Loucy (cell line): ENCODE measurements around the gene RAB44.

Experiments used
- H2AFZ ChIP-seq: fragments of 200-600 bp; sonication (generic); 2 replicates; pipeline ENCODE4 v1.6.0; 2016; ENCODE audit warnings: antibody characterized with exemption, mild to moderate bottlenecking, low read length, moderate library complexity
- H3F3A ChIP-seq: fragments of 200-600 bp; 2 replicates; pipeline ENCODE4 v1.6.0; 2016; ENCODE audit warnings: antibody characterized with exemption, low read depth, mild to moderate bottlenecking
- H3K27me3 ChIP-seq: fragments of 200-600 bp; sonication (generic); 2 replicates; pipeline ENCODE4 v1.6.1; 2014; ENCODE audit warnings: low read length, mild to moderate bottlenecking; ENCODE audit not compliant: insufficient read depth, poor library complexity, severe bottlenecking
- H3K36me3 ChIP-seq: fragments of 200-600 bp; sonication (generic); 2 replicates; pipeline ENCODE4 v1.6.1; 2016; ENCODE audit warnings: low read length; ENCODE audit not compliant: insufficient read depth
- H3K4me1 ChIP-seq: fragments of 200-600 bp; sonication (generic); 2 replicates; pipeline ENCODE4 v1.5.1; 2014; ENCODE audit warnings: low read length, mild to moderate bottlenecking; ENCODE audit not compliant: insufficient read depth, poor library complexity, severe bottlenecking
- H3K4me2 ChIP-seq: fragments of 200-600 bp; sonication (generic); 2 replicates; pipeline ENCODE4 v1.6.0; 2014; ENCODE audit warnings: antibody characterized with exemption, low read length, low read depth, mild to moderate bottlenecking; ENCODE audit not compliant: poor library complexity, severe bottlenecking
- H3K4me3 ChIP-seq: fragments of 200-600 bp; sonication (generic); 2 replicates; pipeline ENCODE4 v1.5.1; 2014; ENCODE audit warnings: low read length, mild to moderate bottlenecking, mixed read lengths; ENCODE audit not compliant: poor library complexity, severe bottlenecking
- H3K79me2 ChIP-seq: fragments of 200-600 bp; sonication (generic); 2 replicates; pipeline ENCODE4 v1.6.1; 2014; ENCODE audit warnings: low read length; ENCODE audit not compliant: insufficient read depth
- H3K9ac ChIP-seq: fragments of 200-600 bp; sonication (generic); 2 replicates; pipeline ENCODE4 v1.6.0; 2014; ENCODE audit warnings: mild to moderate bottlenecking, low read depth, low read length, moderate library complexity; ENCODE audit not compliant: poor library complexity, severe bottlenecking
- H3K9me2 ChIP-seq: fragments of 200-600 bp; sonication (generic); replicated peaks from 2 replicates; pipeline ENCODE4 v1.6.1; 2016; ENCODE audit warnings: low read depth, low read length, mixed read lengths
- H3K9me3 ChIP-seq: fragments of 200-600 bp; sonication (generic); 2 replicates; pipeline ENCODE4 v1.6.1; 2014; ENCODE audit warnings: mild to moderate bottlenecking, antibody characterized with exemption, low read length, low read depth; ENCODE audit not compliant: insufficient read depth
- H4K20me1 ChIP-seq: fragments of 200-600 bp; sonication (generic); 2 replicates; pipeline ENCODE4 v1.6.0; 2014; ENCODE audit warnings: antibody characterized with exemption, low read length, mild to moderate bottlenecking; ENCODE audit not compliant: insufficient read depth, poor library complexity, severe bottlenecking
- EZH2phosphoT487 ChIP-seq: fragments of 200-600 bp; IDR thresholded peaks from 2 replicates; pipeline ENCODE4 v1.6.1; 2018; ENCODE audit warnings: antibody characterized with exemption, mild to moderate bottlenecking, moderate library complexity, borderline replicate concordance
- TF ChIP-seq, protein P1 (sequence below): fragments of 200-600 bp; sonication (generic); conservative IDR thresholded peaks from 2 replicates; pipeline ENCODE4 v1.5.1; 2014; ENCODE audit warnings: mild to moderate bottlenecking, antibody characterized with exemption, low read length

Gene RAB44

DNA sequence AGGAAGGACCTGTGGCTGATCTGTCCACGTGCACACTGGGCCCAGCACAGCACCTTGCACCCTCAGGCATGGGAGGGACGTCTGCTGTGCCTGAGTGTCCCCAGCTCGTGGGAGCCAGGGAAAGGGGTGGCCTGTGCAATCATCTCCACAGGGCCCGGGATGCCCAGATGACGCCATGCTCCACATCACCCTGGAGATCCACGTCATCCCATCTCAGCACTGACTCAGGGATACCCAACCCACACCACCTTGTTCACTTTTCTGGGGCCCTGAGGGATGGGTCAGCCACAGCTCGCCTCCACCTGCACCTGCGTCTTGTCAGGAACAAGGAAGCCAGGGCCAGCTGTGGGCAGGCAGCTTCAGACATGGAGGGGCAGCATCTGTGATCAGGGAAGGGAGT is 48.2 kb downstream of the RAB44 start:
- H3K9me2 ChIP-seq: no peaks in the 10 kb centered on the region
- no peak for TF ChIP-seq EZH2phosphoT487
- TF ChIP-seq, protein P1, sequence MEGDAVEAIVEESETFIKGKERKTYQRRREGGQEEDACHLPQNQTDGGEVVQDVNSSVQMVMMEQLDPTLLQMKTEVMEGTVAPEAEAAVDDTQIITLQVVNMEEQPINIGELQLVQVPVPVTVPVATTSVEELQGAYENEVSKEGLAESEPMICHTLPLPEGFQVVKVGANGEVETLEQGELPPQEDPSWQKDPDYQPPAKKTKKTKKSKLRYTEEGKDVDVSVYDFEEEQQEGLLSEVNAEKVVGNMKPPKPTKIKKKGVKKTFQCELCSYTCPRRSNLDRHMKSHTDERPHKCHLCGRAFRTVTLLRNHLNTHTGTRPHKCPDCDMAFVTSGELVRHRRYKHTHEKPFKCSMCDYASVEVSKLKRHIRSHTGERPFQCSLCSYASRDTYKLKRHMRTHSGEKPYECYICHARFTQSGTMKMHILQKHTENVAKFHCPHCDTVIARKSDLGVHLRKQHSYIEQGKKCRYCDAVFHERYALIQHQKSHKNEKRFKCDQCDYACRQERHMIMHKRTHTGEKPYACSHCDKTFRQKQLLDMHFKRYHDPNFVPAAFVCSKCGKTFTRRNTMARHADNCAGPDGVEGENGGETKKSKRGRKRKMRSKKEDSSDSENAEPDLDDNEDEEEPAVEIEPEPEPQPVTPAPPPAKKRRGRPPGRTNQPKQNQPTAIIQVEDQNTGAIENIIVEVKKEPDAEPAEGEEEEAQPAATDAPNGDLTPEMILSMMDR: no peak
- no peak overlapping the region for H3K4me2 ChIP-seq
- no peak overlapping the region for H3K4me3 ChIP-seq
- no peaks in the 10 kb centered on the region for H3K4me1 ChIP-seq
- no peaks in the 10 kb centered on the region for H3K36me3 ChIP-seq
- H3K9ac ChIP-seq: no peak overlapping the region
- H3F3A ChIP-seq: no peaks in the 10 kb centered on the region
- H3K27me3 ChIP-seq: no peaks in the 10 kb centered on the region
- H4K20me1 ChIP-seq: no peaks in the 10 kb centered on the region
- H2AFZ ChIP-seq: no peak overlapping the region
- H3K9me3 ChIP-seq: no peaks in the 10 kb centered on the region
- H3K79me2 ChIP-seq: no peaks in the 10 kb centered on the region

DNA sequence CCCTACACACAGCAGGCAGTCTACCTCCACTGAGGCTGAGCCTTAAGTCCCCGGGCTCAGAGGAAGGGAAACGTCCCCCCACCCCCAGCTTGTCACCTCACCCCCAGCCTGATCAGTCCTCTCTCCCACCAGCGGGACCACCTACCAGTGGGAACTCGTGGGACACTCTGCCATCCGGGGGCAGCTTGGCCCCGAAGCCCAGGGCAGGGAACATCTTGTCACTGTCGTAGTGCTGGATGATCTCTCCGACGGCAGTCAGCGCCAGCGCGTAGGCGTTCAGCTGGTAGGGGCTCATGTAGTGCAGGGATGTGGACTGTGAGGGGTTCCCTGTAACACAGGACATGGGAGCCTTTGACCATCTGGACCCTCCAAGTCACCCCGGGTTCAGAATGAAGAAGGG is 48.6 kb downstream of the RAB44 start:
- H3K27me3 ChIP-seq: no peaks in the 10 kb centered on the region
- H2AFZ ChIP-seq: no peak overlapping the region
- no peak overlapping the region for H3K4me3 ChIP-seq
- no peaks in the 10 kb centered on the region for H3K36me3 ChIP-seq
- no peak overlapping the region for H3K9ac ChIP-seq
- TF ChIP-seq, protein P1: no peak
- no peak for TF ChIP-seq EZH2phosphoT487
- H3K9me2 ChIP-seq: no peaks in the 10 kb centered on the region
- H3K4me2 ChIP-seq: no peak overlapping the region
- H3K4me1 ChIP-seq: no peaks in the 10 kb centered on the region
- no peaks in the 10 kb centered on the region for H3F3A ChIP-seq
- H3K9me3 ChIP-seq: no peaks in the 10 kb centered on the region
- no peaks in the 10 kb centered on the region for H3K79me2 ChIP-seq
- no peaks in the 10 kb centered on the region for H4K20me1 ChIP-seq

DNA sequence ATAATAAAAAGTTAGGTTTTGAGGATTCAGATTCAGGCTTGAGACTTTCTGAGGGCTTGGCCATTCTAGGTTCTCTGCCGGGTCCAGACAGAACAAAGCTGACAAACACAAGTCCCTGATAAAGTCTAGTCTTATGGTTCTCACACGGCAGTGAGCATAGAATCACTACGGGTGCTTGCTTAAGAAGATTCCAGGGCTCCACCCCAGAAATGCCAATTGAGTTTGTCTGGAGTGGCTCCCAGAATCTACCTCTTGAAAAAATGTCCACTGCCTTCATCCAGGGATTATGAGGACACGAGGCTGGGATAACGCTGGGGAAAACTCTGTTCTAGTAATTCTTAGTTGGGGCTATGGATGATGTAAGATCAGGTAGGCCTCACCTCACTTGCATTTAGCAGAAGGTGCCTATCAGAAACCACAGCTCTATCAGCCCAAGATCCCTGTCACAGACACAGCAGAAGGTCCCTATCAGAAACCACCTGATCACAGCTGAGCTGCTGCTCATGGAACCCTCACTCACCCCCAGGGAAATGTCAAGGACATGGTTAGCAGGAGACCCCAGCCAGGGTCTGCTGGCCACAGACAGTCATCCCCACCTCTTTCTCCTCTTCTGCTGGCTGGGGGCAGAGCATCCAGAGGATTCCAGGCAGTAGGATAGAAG is 52.3 kb downstream of the RAB44 start:
- Histone ChIP-seq H3K9me3 (no peaks in the 10 kb centered on the region), H3K9me2 (no peaks in the 10 kb centered on the region), H3K27me3 (no peaks in the 10 kb centered on the region), H2AFZ (no peak overlapping the region), H3K79me2 (no peaks in the 10 kb centered on the region), H3K4me1 (peaks cover 5% of the 10 kb centered on the region), H3K36me3 (no peaks in the 10 kb centered on the region), H3K4me2 (no peak overlapping the region), H3F3A (no peaks in the 10 kb centered on the region), H3K4me3 (no peak overlapping the region), H3K9ac (no peak overlapping the region), H4K20me1 (no peaks in the 10 kb centered on the region)
- no peak for TF ChIP-seq EZH2phosphoT487
- TF ChIP-seq, protein P1: no peak
